Measurements from ENCODE around the gene SPAG7. TPM values are rescaled to one million over a fixed set of nuclear protein-coding genes. Genes with fewer than 3 reads are reported as not detected.

Gene SPAG7
- total RNA-seq, 1 donor from 2014 or later: 166 TPM

- no peak for ATAC-seq
- DNase-seq (ENCODE audit: missing footprints): no peak
- intact Hi-C loops (cut with DNase I): no loop called here
These were observed 11.0 kb downstream of the SPAG7 start for GRCh38 chr17:4956493-4957061.

GRCh38 chr17:4955091-4955490, 12.5 kb downstream of the SPAG7 start:
- intact Hi-C loops (cut with DNase I): no loop called here
- no peak for ATAC-seq
- DNase-seq (ENCODE audit: missing footprints): no peak

GRCh38 chr17:4953451-4953961, 14.1 kb downstream of the SPAG7 start:
- DNase-seq (ENCODE audit: missing footprints) (no peak), ATAC-seq (no peak)
- intact Hi-C loops (cut with DNase I): no loop called here

DNA sequence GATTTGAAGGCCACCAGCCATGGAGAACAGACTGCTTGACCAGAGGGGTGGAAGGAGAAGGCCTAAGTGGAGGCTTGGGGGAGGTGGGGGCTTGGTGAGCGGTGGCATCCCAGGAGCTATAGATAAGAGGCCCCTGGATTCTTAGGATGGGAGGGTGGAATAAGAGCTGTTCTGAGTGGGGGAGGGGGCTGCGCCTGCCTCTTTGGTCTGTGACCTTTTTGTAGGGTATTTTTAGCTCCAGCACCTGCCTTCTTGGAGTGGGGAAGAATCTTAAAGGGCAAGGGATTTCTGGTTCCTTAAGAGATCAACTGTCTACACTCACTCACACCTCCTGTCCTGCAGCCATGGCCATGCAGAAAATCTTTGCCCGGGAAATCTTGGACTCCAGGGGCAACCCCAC, 16.1 kb downstream of the SPAG7 start:
- DNase-seq (ENCODE audit: missing footprints): no peak
- ATAC-seq: no peak
- intact Hi-C loops (cut with DNase I): no loop called here

DNA sequence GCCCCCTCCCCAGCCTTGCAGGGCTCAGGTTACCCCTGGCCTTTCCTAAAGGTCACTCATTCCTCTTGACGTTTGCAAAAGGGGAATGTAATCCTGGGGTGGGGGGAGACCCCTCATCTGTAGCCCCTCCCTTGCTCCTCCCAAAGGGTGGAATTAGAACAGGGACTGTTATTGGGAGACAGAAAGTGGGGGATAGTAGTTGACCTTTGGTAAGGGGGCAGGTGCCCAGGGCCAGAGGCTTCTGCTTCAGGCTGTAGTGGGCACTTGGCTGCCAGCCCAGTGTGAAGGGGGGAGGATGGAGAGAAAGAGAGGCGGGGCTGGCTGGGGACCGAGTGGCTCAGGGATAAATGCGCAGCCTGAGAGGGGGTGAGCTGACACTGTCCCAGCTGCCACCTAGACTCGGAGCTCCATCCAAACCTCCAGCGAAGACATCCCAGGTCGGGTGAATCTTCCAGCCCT, 16.8 kb downstream of the SPAG7 start, which contains the start of gene ENO3:
TSS of gene ENO3 (plus strand) at position 374 of the 459 bp plus-strand sequence. CDS start 711 bp downstream, outside the sequence.
- intact Hi-C loops (cut with DNase I): no loop called here
- DNase-seq (ENCODE audit: missing footprints) (no peak), ATAC-seq (no peak)

GRCh38 chr17:4950075-4950745, 17.4 kb downstream of the SPAG7 start:
- DNase-seq (ENCODE audit: missing footprints) (peak; percentile 87), ATAC-seq (no peak)
- intact Hi-C loops (cut with DNase I): no loop called here

DNA sequence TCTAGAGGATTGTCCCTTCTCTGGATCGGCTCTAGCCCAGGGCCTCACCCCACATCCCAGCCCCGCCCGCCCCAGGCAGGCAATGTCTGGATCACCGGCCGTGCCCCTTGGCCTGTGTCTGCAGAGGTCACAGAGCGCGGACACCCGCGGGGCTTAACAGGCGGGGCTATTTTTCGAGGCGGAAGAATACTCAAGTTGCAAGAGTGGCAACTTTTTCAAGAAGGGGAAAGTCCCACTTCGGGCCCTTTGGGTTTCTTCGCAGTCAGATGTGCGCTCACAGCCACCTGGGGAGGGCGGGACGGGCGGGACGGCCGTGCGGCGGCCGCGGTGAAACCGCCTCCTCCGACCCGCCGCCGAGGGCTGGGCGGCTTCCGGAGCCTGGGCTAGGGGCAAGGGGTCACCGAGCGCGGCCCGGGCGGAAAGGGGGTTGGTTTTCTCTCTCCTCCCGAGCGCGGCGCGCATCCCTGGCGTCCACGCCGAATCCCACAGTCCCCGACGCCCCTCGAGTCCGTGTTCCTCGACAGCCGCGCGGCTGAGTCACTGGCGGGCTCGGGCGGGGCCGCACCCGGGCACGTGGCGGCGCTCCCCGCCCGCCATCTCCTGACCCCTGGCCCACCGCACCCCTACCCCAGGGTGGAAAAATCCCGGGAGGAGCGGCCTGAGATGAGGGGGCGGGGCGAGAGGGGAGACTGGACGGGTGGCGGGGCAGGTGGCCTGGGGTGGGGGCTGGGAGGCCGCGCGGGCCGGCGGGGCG, 18.1 kb downstream of the SPAG7 start:
- DNase-seq (ENCODE audit: missing footprints) (peak; percentile 88), ATAC-seq (peak; percentile 35)
- intact Hi-C loops (cut with DNase I): loop anchor here (5.0 kb wide), 1 partner anchor 38 kb away; the partner anchor contains the start of gene CAMTA2

- intact Hi-C loops (cut with DNase I): loop anchor here (1.0 to 5.0 kb wide), 3 partner anchors 9 to 38 kb away; partner anchors contain the start of genes CAMTA2, RNF167, SLC25A11 and SPAG7
- ATAC-seq: peak; percentile 86
- DNase-seq (ENCODE audit: missing footprints): peak; percentile 92
These were observed 18.7 kb downstream of the SPAG7 start for GRCh38 chr17:4948931-4949320.

DNA sequence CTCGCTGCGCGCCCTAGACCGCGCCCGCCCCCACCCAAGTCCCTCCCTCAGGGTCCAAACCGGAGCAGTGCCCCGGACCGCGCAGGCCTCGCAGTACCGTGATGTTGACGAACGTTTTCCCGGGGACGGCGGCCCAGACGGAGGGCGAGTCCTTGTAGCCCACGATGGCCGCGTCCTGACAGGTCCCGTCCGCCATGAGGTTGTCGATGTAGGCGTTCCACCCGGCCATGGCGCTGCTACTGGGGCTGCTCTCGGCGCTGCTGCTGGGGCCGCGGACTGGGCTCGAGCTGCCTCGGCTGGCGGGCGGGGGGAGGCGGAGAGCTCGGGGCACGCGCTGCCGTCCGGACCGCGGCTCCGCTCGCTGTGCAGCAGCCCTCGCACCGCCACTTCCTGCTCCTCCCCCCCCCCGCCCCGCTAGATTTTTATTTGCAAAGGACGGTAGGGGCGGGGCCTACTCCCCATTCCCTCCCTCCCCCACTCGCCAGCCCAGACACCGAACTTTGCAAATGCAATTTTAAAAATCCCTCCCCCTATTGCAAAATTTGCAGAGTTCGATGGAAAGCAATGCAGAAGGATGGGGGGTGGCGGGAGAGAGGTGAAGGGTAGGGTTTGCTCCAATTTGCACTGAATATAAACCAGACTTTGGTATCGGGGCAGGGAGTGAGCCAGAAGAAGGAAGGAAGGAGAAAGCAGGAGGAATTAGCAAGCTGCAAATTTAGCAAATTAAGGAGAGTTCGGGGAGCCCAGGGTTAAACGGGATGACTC, 19.3 kb downstream of the SPAG7 start, which contains the start of gene PFN1:
TSS of gene PFN1 (minus strand) at position 365 of the 765 bp plus-strand sequence. CDS start at position 229, 136 bp downstream.
- DNase-seq (ENCODE audit: missing footprints) (peak; percentile 94), ATAC-seq (peak; percentile 81)
- intact Hi-C loops (cut with DNase I): loop anchor here (1.0 to 5.0 kb wide), 3 partner anchors 8 to 39 kb away; partner anchors contain the start of genes CAMTA2, RNF167, SLC25A11 and SPAG7

GRCh38 chr17:4947411-4948165, 20.0 kb downstream of the SPAG7 start:
- intact Hi-C loops (cut with DNase I): loop anchor here (1.0 to 5.0 kb wide), 3 partner anchors 7 to 40 kb away; partner anchors contain the start of genes CAMTA2, RNF167, SLC25A11 and SPAG7
- ATAC-seq (peak; percentile 32), DNase-seq (ENCODE audit: missing footprints) (peak; percentile 88)

GRCh38 chr17:4947010-4947410, 20.6 kb downstream of the SPAG7 start:
- no peak for DNase-seq (ENCODE audit: missing footprints)
- intact Hi-C loops (cut with DNase I): loop anchor here (5.0 kb wide), 1 partner anchor 40 kb away; the partner anchor contains the start of gene CAMTA2
- ATAC-seq: no peak

DNA sequence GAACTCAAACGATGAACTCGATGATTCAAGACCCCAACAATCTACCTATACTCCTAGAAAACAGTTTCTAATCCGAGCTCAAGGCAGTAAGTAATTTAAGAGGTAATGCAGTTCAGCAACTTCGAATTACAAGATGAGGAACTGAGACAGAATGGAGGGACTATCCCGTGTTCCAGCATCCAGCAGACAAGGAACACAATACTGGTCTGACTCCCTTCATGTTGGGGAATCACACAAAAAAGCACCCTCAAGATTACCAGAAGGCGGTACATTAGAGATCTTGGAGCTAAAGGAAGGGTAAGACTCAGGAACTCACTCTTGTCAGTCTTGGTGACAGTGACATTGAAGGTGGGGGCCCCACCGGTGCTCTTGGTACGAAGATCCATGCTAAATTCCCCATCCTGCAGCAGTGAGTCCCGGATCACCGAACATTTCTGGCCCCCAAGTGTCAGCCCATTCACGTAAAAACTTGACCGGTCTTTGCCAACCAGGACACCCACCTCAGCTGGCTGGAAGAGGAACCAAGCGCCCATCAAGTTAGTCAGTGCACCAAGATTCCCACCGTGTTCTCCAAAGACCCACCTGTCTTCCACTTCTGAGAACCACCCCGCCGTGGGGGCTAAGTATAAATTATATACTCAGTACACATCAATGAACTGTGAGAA, 21.2 kb downstream of the SPAG7 start:
- intact Hi-C loops (cut with DNase I): loop anchor here (5.0 kb wide), 1 partner anchor 41 kb away; the partner anchor contains the start of gene CAMTA2
- ATAC-seq: no peak
- DNase-seq (ENCODE audit: missing footprints): no peak

DNA sequence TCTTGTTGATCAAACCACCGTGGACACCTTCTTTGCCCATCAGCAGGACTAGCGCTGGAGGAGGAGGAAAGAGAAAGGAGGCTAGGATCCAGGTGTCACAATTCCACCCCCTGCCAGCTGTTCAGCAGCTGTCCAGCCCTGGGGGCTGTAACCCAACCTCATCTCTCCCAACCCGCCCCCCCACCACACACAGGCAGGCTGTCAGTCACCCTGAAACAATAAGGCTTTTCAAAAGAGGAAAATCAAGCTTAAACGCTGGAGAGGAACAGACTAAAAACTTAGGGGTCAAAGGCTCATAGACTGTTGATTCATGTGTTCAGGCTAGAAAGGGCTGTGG, 21.7 kb downstream of the SPAG7 start:
- DNase-seq (ENCODE audit: missing footprints): no peak
- intact Hi-C loops (cut with DNase I): loop anchor here (5.0 kb wide), 1 partner anchor 41 kb away; the partner anchor contains the start of gene CAMTA2
- ATAC-seq: no peak

DNA sequence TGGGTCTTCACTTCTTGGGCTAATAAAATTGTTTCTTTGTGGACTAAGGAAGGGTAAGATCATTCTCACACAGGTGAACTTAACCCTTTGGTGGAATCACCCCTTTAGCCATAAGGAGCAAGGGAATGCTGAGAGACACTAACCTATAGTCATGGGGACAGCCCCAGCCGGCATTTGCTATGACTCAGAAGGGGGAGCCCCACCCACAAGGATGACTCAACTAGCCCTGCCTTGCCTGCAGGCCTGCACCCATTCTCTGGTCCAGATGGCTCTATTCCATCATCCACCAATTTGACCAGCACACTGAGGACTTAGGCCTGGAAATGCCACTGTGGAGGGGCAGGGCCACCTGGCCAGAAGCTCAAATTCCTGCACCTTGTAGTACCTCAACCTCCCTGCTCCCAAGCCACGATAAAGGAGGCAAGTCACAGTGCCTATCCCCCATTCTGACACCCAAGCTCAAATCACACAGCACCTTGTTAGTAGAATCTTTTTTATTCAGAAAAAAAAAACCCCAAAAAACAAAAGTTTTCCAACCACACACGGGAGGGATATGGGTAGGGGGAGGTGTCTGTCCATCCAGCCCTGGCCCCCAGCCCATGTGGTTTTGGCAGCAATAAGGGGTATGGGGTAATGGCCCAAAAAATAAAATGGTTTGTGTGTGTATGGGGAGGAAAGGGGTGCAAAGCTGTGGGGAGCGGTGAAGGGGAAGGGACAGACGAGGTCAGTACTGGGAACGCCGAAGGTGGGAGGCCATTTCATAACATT, 22.3 kb downstream of the SPAG7 start:
- DNase-seq (ENCODE audit: missing footprints) (peak; percentile 86), ATAC-seq (peak; percentile 24)
- intact Hi-C loops (cut with DNase I): loop anchor here (5.0 kb wide), 1 partner anchor 42 kb away; the partner anchor contains the start of gene CAMTA2

DNA sequence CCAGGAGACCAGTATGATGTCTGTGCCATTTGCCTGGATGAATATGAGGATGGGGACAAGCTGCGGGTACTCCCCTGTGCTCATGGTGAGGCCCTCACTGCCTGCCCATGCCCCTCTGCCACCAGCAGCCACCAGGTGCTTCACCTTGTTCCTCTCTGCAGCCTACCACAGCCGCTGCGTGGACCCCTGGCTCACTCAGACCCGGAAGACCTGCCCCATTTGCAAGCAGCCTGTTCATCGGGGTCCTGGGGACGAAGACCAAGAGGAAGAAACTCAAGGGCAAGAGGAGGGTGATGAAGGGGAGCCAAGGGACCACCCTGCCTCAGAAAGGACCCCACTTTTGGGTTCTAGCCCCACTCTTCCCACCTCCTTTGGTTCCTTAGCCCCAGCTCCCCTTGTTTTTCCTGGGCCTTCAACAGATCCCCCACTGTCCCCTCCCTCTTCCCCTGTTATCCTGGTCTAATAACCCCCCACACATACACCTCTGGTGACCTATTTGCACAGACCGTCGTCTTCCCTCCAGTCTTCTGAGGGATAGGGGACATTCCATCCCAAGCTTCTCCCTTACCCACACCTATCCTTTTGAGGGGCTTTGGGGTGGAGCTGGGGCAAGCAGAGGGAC, 23.0 kb downstream of the SPAG7 start:
- DNase-seq (ENCODE audit: missing footprints) (no peak), ATAC-seq (no peak)
- intact Hi-C loops (cut with DNase I): loop anchor here (5.0 kb wide), 1 partner anchor 43 kb away; the partner anchor contains the start of gene CAMTA2

GRCh38 chr17:4944163-4944553, 23.5 kb downstream of the SPAG7 start:
- DNase-seq (ENCODE audit: missing footprints): no peak
- ATAC-seq: no peak
- intact Hi-C loops (cut with DNase I): no loop called here

All from Right ventricle myocardium inferior (tissue), 1 donor.